NCI-H1417 treated with DMSO at 0.1 percent for 48 hours (cell line): Measurements from ENCODE around the gene SPATA20.

ENCODE experiments used
- DNase-seq: peaks from one replicate; lab custom pipeline; 2025; lab: John Stamatoyannopoulos, UW

Gene SPATA20

DNA sequence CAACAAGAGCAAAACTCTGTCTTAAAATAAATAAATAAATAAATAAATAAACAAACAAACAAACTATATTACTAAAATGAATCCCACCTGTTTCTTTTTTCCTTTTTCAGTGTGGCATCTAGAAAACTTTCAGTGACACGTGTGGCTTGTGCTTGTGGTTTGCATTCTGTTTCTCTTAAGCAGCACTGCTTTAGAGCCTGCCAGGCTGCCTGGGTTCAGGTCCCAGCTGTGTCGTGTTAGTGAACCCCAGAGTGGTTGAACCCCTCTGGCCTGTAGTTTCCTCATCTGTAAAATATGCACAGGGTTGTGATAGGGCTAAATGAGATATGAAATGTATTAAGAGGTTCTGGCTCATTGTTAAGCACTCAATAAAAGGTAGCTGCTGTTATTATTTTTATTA lies 26.5 kb upstream of the SPATA20 start:
- no peak for DNase-seq

GRCh38 chr17:50521514-50521913 lies 25.5 kb upstream of the SPATA20 start:
- no peak for DNase-seq

- DNase-seq: no peak
Observed at GRCh38 chr17:50522766-50523165, 24.2 kb upstream of the SPATA20 start.

GRCh38 chr17:50523208-50523607 lies 23.8 kb upstream of the SPATA20 start:
- DNase-seq: no peak

- DNase-seq: no peak
Observed at GRCh38 chr17:50524838-50525237, 22.1 kb upstream of the SPATA20 start.

- no peak for DNase-seq
Observed at GRCh38 chr17:50527155-50527762, 19.7 kb upstream of the SPATA20 start.

DNA sequence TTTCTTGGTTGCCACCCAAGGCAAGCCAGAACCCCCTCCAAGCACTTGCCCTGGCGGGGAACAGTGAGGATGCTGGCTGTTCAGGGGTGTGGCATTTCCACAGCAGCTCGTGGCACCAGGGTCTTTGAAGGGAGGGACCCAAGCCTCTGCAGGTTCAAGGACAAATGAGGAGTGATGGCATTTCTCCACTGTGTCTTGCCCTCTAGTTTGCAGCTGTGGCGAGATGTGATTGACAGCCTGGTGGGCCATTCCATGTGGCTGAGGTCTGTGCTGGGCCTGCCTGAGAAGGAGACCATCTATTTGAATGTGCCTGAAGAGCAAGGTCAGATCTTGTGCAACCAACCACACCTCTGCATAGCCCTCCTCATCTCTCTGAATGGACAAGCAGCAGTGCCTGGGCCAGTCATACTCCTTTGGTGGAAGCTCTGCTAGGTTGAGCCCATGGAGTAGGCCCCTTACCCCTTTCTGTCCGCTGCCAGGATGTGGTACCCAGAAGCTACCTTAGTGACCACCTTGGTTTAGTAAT lies 19.0 kb upstream of the SPATA20 start:
- no peak for DNase-seq

GRCh38 chr17:50529849-50530248 lies 17.1 kb upstream of the SPATA20 start:
- no peak for DNase-seq

GRCh38 chr17:50531428-50532025 lies 15.4 kb upstream of the SPATA20 start:
- no peak for DNase-seq

GRCh38 chr17:50532452-50533024 lies 14.4 kb upstream of the SPATA20 start, which contains the start of gene EPN3:
Gene EPN3, plus strand, starts transcription at chr17:50532735. Its CDS starts 3,822 bp downstream, at chr17:50536557.
- DNase-seq: no peak

DNA sequence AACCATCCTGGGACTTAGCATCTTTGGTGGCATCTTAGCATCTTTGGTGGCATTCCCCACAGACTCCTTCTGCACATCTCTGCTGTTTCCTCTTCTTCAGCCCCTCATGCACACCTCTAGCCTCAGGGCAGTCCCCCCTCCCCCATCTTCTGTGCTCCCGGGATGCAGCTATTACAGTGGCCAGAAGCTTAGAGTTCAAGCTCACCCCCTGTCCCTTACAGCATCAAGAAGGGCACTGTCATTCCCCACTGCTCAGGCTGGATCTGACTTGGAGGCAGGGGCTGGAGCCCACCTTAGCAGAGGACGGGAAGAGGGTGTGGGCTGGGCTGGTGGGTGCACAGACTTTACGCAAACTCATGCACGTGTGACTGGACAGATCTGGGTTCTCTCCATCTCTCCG lies 13.8 kb upstream of the SPATA20 start:
- no peak for DNase-seq

- DNase-seq: no peak
Observed at GRCh38 chr17:50533720-50534148, 13.2 kb upstream of the SPATA20 start.

GRCh38 chr17:50534222-50534978 lies 12.6 kb upstream of the SPATA20 start:
- no peak for DNase-seq

DNA sequence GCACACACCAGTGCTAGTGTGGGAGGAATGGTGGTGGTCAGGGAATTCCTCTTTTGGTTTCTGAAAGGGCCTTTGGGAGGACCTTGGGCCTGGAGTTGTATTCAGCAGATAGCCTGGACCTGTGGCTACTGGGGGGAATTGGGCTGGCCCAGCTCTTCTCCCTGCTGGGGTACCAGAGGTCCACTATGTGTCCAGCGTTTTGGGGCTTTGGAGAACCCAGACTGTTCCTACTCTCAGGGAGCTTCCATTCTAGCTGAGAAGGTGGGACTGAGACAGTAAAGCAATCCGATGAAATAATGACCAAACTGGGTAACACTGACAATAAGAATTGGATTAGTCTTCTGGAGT lies 12.0 kb upstream of the SPATA20 start:
- no peak for DNase-seq

GRCh38 chr17:50535407-50535806 lies 11.6 kb upstream of the SPATA20 start:
- no peak for DNase-seq

GRCh38 chr17:50536683-50537646 lies 10.0 kb upstream of the SPATA20 start:
- no peak for DNase-seq

DNA sequence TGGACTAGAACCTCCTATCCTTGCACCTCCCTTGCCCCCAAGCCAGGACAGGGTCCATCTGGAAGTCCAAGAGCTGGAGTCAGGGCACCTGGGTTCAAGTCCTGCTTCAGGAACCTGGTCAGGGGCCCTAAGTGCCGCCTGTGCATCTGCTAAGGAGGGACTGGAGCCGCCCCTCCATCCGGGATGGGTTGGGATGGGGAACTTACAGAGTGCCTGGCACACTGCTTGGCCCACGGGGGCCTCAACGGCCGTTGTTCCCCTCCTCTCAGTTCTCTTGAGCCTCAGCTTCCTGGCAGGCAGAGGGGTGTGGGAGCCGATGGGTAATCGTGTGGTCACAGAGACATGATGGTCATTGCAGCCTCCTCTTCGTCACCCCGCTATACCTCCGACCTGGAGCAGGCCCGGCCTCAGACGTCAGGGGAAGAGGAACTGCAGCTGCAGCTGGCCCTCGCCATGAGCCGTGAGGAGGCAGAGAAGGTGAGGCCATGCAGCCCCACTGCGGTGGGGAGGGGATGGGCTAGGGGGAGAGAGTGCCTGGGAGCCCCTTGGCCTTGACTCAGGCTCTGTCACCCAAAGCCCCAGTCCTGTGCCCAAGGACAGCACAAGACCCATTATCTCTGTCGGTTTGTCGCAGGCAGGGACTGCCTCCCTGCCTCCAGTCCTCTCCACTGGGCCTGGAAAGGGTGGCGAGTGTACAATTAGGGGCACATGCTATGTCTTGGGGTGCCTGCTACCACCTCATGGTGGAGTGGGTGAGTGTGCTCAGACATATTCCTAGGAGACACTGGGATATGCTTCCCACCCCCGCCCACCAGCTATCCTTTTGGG lies 9.0 kb upstream of the SPATA20 start:
- no peak for DNase-seq

- DNase-seq: no peak
Observed at GRCh38 chr17:50538549-50539410, 8.2 kb upstream of the SPATA20 start.

DNA sequence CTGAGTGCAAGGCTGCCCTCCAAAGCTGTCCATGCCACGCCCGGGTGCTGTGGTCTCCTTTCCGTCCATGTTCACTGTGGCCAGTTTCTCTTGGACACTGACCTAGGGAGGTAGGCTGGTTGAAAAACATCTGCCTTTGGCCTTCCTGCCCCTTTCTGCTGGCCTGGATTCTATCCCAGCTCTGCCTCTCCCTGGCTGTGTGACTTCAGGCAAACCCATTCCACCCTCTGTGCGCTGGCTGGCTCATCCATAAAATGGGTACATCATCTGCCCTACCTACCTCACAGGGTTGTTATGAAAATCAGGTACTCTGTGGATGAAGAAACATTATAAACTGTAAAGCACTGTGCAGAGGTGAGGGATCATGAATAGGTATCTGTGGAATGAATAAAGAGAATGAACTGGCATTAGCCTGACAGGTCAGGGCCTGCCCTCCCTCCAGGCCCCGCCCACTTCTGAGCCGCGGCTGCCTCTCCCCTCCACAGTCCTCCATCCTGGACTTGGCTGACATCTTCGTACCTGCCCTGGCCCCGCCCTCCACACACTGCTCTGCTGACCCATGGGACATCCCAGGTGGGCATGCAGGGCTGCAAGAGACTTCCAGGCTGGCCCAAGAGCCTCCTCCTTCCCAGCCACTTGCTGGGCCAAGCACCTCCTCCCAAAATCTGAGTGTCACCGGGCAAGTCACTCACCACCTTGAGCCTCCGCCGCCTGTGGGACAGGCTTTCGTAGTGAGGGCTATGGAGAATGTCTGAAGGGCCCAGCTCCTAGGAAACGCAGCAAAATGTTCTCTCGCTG lies 7.0 kb upstream of the SPATA20 start:
- DNase-seq: no peak
